OCI-LY1 (cell line): ENCODE results near the gene GRB10.

ENCODE experiments used
- H2AFZ ChIP-seq: fragments of 200-600 bp; sonication (generic), shearing (Covaris generic); 2 replicates; pipeline ENCODE4 v1.6.0; 2014; ENCODE audit warnings: antibody characterized with exemption, mild to moderate bottlenecking, low read length
- H3F3A ChIP-seq: fragments of 200-600 bp; sonication (generic), shearing (Covaris generic); 2 replicates; pipeline ENCODE4 v1.6.0; 2014; ENCODE audit warnings: mild to moderate bottlenecking, antibody characterized with exemption, low read length, moderate library complexity; ENCODE audit not compliant: insufficient read depth
- H3K27ac ChIP-seq: fragments of 200-600 bp; sonication (generic); 2 replicates; pipeline ENCODE4 v1.5.1; 2014; ENCODE audit warnings: low read length, mixed run types, mild to moderate bottlenecking, low read depth; ENCODE audit not compliant: poor library complexity, severe bottlenecking
- H3K27me3 ChIP-seq: fragments of 200-600 bp; sonication (generic); 2 replicates; pipeline ENCODE4 v1.6.0; 2014; ENCODE audit warnings: antibody characterized with exemption, mild to moderate bottlenecking, low read length, moderate library complexity; ENCODE audit not compliant: insufficient read depth
- H3K36me3 ChIP-seq: fragments of 200-600 bp; sonication (generic); 2 replicates; pipeline ENCODE4 v1.6.1; 2014; ENCODE audit warnings: mild to moderate bottlenecking, antibody characterized with exemption, low read length, moderate library complexity, mixed read lengths; ENCODE audit not compliant: insufficient read depth
- H3K4me1 ChIP-seq: fragments of 200-600 bp; sonication (generic); 2 replicates; pipeline ENCODE4 v1.5.1; 2014; ENCODE audit warnings: mild to moderate bottlenecking, low read length, moderate library complexity; ENCODE audit not compliant: insufficient read depth, severe bottlenecking
- H3K4me2 ChIP-seq: fragments of 200-600 bp; sonication (generic), shearing (Covaris generic); 2 replicates; pipeline ENCODE4 v1.6.1; 2014; ENCODE audit warnings: low read length
- H3K4me3 ChIP-seq: fragments of 200-600 bp; sonication (generic); 2 replicates; pipeline ENCODE4 v1.5.1; 2014; ENCODE audit warnings: low read length, low read depth, mild to moderate bottlenecking, mixed read lengths; ENCODE audit not compliant: poor library complexity, severe bottlenecking
- H3K79me2 ChIP-seq: fragments of 200-600 bp; shearing (Covaris generic); 2 replicates; pipeline ENCODE4 v1.6.1; 2016; ENCODE audit warnings: mixed run types, low read length, mixed read lengths; ENCODE audit not compliant: insufficient read depth
- H3K9ac ChIP-seq: fragments of 200-600 bp; sonication (generic), shearing (Covaris generic); 2 replicates; pipeline ENCODE4 v1.6.1; 2014; ENCODE audit warnings: mild to moderate bottlenecking, low read length, mixed read lengths
- H3K9me2 ChIP-seq: fragments of 200-600 bp; sonication (generic), shearing (Covaris generic); 2 replicates; pipeline ENCODE4 v1.6.1; 2014; ENCODE audit warnings: low read depth, mild to moderate bottlenecking, low read length, mixed read lengths
- H3K9me3 ChIP-seq: fragments of 200-600 bp; shearing (Covaris generic); 2 replicates; pipeline ENCODE4 v1.6.1; 2014; ENCODE audit warnings: low read length, mixed read lengths
- H4K20me1 ChIP-seq: fragments of 200-600 bp; sonication (generic), shearing (Covaris generic); 2 replicates; pipeline ENCODE4 v1.6.0; 2016; ENCODE audit warnings: mild to moderate bottlenecking, low read length; ENCODE audit not compliant: insufficient read depth
- CTCF ChIP-seq: fragments of 200-600 bp; sonication (generic), shearing (Covaris generic); IDR thresholded peaks from 2 replicates; pipeline ENCODE4 v1.5.1; 2017; ENCODE audit warnings: mild to moderate bottlenecking, antibody characterized with exemption, low read length, moderate library complexity, mixed read lengths
- EZH2 ChIP-seq: fragments of 200-600 bp; sonication (generic), shearing (Covaris generic); IDR thresholded peaks from 2 replicates; pipeline ENCODE4 v1.8.0; 2017; ENCODE audit warnings: borderline replicate concordance, mixed run types, mild to moderate bottlenecking, antibody characterized with exemption, low read length, moderate library complexity, mixed read lengths

The GRB10 gene

GRCh38 chr7:50651271-50651989 is 131.3 kb downstream of the GRB10 start:
- no peaks in the 10 kb centered on the region for H3K9me3 ChIP-seq
- no peak overlapping the region for H3K27ac ChIP-seq
- TF ChIP-seq EZH2 (no peak), CTCF (no peak)

DNA sequence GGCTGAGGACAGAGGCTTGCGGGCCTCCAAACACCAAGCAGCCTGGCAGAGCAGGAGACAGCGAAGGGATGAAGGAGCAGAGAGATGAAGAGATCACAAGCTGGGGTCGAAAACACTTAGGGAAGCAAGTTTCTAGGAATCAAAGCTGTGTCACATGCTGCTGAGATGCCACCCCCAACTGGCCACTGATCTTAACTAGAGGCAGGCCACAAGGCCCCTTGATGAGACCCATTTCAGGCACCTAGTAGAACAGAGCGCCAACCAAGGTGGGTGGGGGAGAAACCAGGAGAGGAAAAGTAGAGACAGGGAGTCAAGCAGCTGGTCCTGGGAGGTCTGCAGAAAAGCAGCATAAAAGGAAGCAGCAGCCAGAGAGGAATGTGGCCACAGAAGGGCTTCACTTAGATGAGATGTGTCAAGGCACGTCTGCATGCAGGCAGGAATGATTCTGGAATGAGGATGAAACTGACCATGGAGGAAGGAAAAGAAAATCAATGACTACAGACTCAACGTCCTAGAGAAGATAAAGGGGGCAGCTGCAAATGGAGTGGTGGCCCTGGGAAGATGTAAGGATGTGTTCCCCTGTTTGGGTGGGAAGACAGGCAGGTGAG is 132.5 kb downstream of the GRB10 start:
- Histone ChIP-seq H3K27ac (no peak overlapping the region), H3K27me3 (no peaks in the 10 kb centered on the region; the same call in 1 of the 2 replicates), H2AFZ (no peak overlapping the region), H3K36me3 (no peaks in the 10 kb centered on the region), H3K9me2 (no peaks in the 10 kb centered on the region), H3K4me1 (no peaks in the 10 kb centered on the region), H3K9ac (no peak overlapping the region), H3K4me2 (no peak overlapping the region), H3K9me3 (no peaks in the 10 kb centered on the region), H3K4me3 (no peak overlapping the region), H3F3A (no peaks in the 10 kb centered on the region), H3K79me2 (no peaks in the 10 kb centered on the region), H4K20me1 (no peaks in the 10 kb centered on the region)
- TF ChIP-seq EZH2: no peak
- TF ChIP-seq CTCF: no peak

More at GRCh38 chr7:50651271-50651989, 131.3 kb downstream of the GRB10 start:
- no peaks in the 10 kb centered on the region for H3K9me2 ChIP-seq
- H3F3A ChIP-seq: no peaks in the 10 kb centered on the region
- no peaks in the 10 kb centered on the region; the same call in 1 of the 2 replicates for H3K27me3 ChIP-seq
- no peaks in the 10 kb centered on the region for H4K20me1 ChIP-seq
- no peak overlapping the region for H2AFZ ChIP-seq
- no peak overlapping the region for H3K4me3 ChIP-seq
- no peak overlapping the region for H3K9ac ChIP-seq
- H3K4me1 ChIP-seq: no peaks in the 10 kb centered on the region
- no peaks in the 10 kb centered on the region for H3K79me2 ChIP-seq
- no peaks in the 10 kb centered on the region for H3K36me3 ChIP-seq
- H3K4me2 ChIP-seq: no peak overlapping the region

DNA sequence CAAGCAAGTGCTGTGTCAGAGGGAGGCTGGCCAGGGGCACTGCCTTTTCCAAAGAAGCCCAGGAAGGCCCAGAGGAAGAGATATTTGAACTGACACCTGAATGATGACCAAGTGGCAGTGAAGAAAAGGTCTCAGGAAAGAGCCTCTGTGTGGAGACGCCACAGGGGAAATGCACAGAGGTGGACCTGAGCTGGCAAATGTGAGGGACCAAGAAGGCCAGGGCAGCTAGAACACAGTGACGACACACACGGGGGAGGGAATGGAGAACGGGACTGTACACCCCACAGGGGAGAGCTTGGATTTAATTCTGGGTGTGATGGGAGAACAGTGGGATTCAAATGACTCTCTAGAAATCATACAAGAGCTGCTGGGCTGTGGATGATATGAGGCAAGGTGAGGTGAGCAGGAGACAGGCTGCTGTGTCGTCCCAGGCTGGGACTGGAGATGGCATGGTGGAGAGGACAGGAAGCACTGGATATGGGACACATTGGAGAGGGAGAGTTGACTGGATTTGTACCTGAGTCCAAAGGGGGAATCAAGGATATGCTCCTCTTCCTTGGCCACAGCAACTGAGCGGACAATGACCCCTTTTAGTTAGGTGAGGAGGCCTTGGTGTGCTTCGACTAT is 133.3 kb downstream of the GRB10 start:
- no peak overlapping the region for H3K9ac ChIP-seq
- H3K9me2 ChIP-seq: no peaks in the 10 kb centered on the region
- H3K36me3 ChIP-seq: no peaks in the 10 kb centered on the region
- H4K20me1 ChIP-seq: no peaks in the 10 kb centered on the region
- no peak overlapping the region for H2AFZ ChIP-seq
- no peaks in the 10 kb centered on the region for H3K9me3 ChIP-seq
- H3F3A ChIP-seq: no peaks in the 10 kb centered on the region
- H3K4me3 ChIP-seq: no peak overlapping the region
- no peaks in the 10 kb centered on the region for H3K4me1 ChIP-seq
- no peak overlapping the region for H3K27ac ChIP-seq
- H3K4me2 ChIP-seq: no peak overlapping the region
- no peak for TF ChIP-seq EZH2
- no peak for TF ChIP-seq CTCF
- H3K79me2 ChIP-seq: no peaks in the 10 kb centered on the region
- H3K27me3 ChIP-seq: no peaks in the 10 kb centered on the region; the same call in 1 of the 2 replicates
